GM19452 (cell line): Measurements from ENCODE around the gene RDH16.

Experiments
- ATAC-seq: cut with Tn5 transposase; IDR thresholded peaks from one replicate; pipeline ENCODE4 v1.9.1; 2021; ENCODE audit not compliant: unreplicated experiment

The RDH16 gene, protein sequence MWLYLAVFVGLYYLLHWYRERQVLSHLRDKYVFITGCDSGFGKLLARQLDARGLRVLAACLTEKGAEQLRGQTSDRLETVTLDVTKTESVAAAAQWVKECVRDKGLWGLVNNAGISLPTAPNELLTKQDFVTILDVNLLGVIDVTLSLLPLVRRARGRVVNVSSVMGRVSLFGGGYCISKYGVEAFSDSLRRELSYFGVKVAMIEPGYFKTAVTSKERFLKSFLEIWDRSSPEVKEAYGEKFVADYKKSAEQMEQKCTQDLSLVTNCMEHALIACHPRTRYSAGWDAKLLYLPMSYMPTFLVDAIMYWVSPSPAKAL

GRCh38 chr12:56957229-56958052 is at the start of gene RDH16:
TSS of gene RDH16 (minus strand) at chr12:56957608. CDS start at chr12:56957462, 146 bp downstream.
- no peak for ATAC-seq

DNA sequence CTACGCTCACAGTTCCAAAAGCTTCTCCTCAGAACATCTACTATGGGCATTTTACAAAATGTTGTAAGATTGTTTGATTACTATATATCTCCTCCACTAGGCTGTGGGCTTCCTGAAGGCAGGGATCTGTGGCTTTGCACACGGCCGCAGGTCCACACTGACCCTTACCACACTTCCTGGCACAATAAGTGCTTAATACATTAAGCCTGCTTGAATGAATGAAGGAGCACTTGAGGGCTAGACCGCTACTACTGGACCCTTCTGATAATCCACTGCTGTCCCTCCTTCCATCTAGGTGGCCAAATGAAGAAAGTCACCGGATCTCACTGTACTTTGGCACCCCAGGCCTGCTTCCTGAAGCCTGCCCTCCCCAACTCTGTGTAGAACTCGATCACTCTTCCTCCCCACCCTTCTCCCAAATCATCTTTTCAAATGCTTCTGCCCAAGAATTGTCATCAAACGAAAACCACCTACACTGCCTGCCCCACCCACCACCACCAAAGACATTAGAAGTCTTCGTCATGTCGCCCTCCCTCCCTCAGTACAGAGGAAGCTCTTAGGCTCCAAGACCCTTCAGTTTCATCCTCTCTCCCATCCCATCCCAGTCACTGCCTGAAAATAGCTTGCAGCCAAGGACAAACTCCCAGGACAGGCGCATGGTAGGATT is 49.5 kb upstream of the RDH16 start:
- ATAC-seq: peak; percentile 6

DNA sequence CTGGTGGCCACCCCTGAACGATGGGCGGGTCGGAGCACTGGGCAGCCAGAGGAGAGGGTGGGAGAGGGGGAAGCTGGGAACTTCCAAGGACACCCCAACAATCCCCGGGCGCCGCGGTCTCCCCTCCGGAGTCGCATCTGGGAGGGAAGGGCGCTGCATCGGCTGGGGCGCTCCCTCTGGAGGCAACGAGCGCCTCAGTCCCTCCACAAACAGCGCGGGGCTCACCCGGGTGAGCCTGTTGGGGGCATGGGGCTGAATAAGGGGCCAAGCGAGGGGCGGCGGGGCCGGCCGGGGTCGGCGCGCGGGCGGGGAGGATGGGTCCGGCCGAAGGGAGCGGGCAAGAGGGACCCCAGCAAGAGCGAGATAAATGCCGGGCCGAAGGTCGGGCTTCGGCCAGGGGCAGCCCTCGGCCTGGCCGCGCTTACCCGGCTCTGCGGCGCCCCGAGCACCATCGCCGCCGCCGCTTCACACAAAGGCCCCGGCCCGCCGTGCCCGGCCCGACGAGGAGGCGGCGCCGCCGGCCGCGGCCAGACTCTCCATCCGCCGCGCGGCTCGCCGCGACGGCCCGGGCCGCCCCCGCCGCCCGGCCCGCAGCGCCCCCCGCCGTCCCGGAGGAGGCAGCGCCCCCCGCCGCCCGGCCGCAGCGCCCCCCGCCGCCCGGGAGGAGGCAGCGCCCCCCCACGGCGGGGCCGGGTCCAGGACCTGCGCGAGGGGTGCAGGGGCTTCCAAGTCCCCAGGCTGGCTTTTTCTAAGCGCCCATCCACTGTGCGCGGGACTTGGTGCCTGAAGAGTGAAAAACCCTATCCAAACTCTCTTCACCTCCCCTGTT is 48.8 kb upstream of the RDH16 start, which contains the start of gene ZBTB39:
TSS of gene ZBTB39 (minus strand) at position 567 of the 829 bp plus-strand sequence. CDS start 1,629 bp downstream, outside the sequence.
- ATAC-seq: peak; percentile 64

- ATAC-seq: no peak
These were observed 47.2 kb upstream of the RDH16 start for GRCh38 chr12:57004651-57005050.

- ATAC-seq: no peak
These were observed 46.0 kb upstream of the RDH16 start for GRCh38 chr12:57003395-57003794.

- no peak for ATAC-seq
These were observed 44.1 kb upstream of the RDH16 start for GRCh38 chr12:57001448-57001906.

DNA sequence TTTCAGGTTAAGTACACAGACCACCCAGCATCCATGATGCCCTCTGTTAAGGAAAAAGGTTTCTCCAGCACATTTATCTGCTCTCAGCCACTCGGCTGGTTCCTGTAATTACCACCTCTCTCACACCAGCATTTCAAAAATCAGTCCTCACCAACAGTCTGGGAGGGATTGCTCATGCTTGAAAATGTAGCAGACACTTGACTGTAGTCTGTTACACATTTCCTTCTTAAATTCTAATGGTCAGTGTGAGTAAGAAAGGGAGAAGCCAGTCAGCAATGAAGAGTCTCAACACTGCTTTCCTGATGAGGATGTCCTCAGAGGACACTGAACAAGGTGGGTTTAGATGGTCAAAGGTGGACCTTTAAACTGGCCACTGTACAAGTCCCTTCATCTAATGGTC is 43.0 kb upstream of the RDH16 start:
- ATAC-seq: no peak

- no peak for ATAC-seq
These were observed 42.0 kb upstream of the RDH16 start for GRCh38 chr12:56999456-56999855.

DNA sequence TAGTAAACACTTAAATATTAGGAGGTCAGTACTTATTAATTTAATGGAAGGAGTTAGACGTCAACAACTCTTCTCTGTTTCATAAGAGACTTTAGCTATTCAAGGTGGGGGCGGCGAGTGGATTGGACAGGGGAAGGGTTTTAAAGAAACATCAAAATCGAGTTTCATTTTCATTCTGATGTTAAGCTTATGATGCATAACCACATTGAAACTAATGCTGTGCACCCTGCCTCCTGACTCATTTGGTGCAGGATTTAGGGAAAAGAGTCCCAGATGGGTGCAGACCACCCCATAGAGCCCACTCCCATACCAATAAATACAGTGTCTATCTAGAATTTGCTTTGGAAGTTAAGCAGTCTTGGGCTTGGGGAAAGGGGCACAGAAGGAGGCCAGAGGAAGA is 41.6 kb upstream of the RDH16 start:
- peak; percentile 73 for ATAC-seq

DNA sequence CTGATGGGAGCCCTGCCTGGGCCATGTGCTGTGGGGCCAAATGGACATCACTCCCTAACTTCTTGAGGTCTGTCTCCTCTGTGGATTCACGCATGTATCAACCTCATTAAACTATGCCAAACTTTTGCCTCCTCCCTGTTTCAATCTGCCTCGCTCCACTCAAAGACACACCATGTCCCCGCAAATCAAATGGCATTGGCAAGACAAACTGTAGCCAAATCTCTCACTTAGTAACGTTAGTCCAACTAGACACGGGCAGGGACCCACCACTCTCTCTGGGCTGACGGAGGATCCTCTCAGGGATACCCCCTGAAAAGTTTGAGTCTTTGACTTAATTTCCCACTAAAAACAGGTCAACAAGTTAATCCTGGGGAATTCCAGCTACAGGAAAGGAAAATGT is 40.9 kb upstream of the RDH16 start:
- no peak for ATAC-seq

- no peak for ATAC-seq
These were observed 39.6 kb upstream of the RDH16 start for GRCh38 chr12:56996793-56997545.

DNA sequence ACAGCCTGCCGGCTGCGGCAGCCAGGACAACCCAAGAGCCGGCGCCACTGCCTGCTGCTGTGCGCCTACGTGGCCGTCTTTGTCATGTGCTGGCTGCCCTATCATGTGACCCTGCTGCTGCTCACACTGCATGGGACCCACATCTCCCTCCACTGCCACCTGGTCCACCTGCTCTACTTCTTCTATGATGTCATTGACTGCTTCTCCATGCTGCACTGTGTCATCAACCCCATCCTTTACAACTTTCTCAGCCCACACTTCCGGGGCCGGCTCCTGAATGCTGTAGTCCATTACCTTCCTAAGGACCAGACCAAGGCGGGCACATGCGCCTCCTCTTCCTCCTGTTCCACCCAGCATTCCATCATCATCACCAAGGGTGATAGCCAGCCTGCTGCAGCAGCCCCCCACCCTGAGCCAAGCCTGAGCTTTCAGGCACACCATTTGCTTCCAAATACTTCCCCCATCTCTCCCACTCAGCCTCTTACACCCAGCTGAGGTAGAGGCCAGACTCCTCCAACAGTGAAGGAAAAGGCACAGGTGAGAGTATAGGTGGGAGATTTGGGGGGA is 38.6 kb upstream of the RDH16 start:
- no peak for ATAC-seq

DNA sequence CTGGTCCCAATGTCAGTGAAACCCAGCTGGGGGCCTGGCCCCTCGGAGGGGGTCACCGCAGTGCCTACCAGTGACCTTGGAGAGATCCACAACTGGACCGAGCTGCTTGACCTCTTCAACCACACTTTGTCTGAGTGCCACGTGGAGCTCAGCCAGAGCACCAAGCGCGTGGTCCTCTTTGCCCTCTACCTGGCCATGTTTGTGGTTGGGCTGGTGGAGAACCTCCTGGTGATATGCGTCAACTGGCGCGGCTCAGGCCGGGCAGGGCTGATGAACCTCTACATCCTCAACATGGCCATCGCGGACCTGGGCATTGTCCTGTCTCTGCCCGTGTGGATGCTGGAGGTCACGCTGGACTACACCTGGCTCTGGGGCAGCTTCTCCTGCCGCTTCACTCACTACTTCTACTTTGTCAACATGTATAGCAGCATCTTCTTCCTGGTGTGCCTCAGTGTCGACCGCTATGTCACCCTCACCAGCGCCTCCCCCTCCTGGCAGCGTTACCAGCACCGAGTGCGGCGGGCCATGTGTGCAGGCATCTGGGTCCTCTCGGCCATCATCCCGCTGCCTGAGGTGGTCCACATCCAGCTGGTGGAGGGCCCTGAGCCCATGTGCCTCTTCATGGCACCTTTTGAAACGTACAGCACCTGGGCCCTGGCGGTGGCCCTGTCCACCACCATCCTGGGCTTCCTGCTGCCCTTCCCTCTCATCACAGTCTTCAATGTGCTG is 38.0 kb upstream of the RDH16 start:
- no peak for ATAC-seq

DNA sequence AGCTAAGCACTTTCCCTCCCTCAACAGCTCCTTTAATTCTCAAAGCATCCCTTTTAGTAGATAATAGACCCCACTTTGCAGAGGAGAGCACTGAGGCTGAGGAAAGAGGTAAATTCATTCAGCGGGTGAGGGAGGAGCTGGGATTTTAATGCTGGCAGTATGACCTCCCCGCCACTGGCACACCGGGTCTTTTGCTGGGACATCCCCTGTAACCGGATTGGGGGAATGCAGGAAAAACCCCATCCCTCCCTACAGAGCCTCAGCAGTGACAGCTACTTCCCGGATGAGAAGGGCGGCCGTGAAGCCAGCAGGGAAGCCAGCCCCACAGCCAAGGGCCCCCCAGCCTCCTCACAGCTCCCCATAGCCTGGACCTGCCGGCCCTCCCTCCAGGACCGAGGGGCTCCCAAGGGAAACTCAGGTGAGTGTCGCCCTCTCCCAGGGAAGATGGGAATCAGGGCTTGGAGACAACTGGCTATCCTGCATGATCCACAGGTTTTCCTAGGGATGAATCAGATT is 36.9 kb upstream of the RDH16 start:
- no peak for ATAC-seq

DNA sequence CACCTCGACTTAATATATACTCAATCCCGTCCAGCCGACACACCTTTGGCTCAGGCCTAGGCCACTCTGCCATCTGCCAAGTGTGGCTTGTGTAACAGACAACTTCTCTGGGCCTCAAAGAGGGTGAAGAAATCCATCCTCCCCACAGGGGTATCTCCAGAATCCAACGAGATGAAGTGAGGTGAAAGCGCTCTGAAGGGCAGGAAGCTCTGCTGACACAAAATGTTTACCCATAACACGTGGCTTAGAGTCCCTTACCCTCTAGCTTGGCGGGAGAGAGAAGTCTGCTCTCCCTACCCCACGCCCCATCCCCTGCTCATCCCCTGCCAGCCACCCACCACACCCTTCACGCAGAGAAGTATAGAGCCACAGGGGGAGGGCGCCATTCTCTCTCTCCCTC is 35.9 kb upstream of the RDH16 start:
- no peak for ATAC-seq

DNA sequence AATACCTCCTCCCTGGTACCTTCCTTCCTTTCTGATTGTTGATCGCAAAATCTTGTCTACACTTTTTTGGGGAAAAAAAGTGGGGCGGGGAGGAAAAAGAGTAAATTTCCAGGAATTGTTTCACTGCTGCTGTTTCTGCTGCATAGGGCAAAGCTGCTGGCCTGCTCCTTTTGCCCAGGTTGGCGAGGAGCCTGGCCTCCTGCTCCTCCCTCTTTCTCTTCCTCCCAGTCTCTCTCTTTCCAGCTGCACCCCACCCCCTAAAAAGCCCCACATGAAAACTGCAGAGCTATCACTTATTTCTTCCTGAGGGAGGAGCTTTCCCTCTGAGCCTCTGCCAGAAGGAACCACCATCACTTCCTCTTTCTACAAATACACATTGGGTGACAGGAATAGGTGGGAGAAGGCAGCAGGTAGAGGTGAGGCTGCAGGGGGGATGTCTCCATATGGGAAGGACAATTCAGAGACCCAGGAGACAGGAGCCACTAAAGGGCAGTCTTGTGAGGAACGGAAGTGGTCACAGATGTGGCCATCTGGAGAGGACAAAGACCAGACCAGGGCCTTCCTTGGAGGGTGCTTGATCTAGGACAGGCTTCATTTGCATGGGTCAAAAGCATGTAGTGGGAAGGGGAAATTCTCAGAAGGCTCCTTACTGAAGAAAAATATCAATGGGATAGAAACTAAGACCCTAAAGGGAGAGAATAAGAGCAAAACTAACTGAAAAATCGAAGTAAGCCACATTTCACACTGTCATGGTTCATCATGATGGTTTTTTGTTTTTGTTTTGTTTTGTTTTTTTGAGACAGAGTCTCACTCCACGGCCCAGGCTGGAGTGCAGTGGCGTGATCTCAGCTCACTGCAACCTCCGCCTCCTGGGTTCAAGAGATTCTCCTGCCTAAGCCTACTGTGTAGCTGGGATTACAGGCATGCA is 34.2 kb upstream of the RDH16 start:
- ATAC-seq: no peak

GRCh38 chr12:56990648-56991318 is 33.4 kb upstream of the RDH16 start:
- ATAC-seq: no peak
